Neural cell (in vitro differentiated cells): ENCODE data around the gene NLRC3.

Source experiments
- CTCF ChIP-seq: fragments of 450-650 bp; IDR thresholded peaks from 2 replicates; pipeline ENCODE4 v1.5.1; 2014; ENCODE audit warnings: antibody characterized with exemption, mild to moderate bottlenecking, moderate library complexity; ENCODE audit not compliant: poor library complexity, severe bottlenecking
- EP300 ChIP-seq: fragments of 450-650 bp; conservative IDR thresholded peaks from 2 replicates; pipeline ENCODE4 v1.6.1; 2014; ENCODE audit warnings: antibody characterized with exemption, mild to moderate bottlenecking, moderate library complexity; ENCODE audit not compliant: poor library complexity, severe bottlenecking
- EZH2 ChIP-seq: fragments of 200-600, 300-800 bp; shearing (Covaris generic), sonication (generic); IDR thresholded peaks from 2 replicates; pipeline ENCODE4 v1.6.1; 2014; ENCODE audit warnings: antibody characterized with exemption, low read length, borderline replicate concordance, mild to moderate bottlenecking; ENCODE audit not compliant: insufficient read depth, poor library complexity, severe bottlenecking
- MXI1 ChIP-seq: fragments of 450-650 bp; conservative IDR thresholded peaks from 2 replicates; pipeline ENCODE4 v1.6.1; 2014; ENCODE audit warnings: antibody characterized with exemption, mild to moderate bottlenecking; ENCODE audit not compliant: poor library complexity, severe bottlenecking
- POLR2AphosphoS5 ChIP-seq: IDR thresholded peaks from 2 replicates; pipeline ENCODE4 v1.6.1; 2012
- RAD21 ChIP-seq: fragments of 450-650 bp; conservative IDR thresholded peaks from 2 replicates; pipeline ENCODE4 v1.6.1; 2014; ENCODE audit warnings: antibody characterized with exemption, mild to moderate bottlenecking, moderate library complexity
- REST ChIP-seq: IDR thresholded peaks from 2 replicates; pipeline ENCODE4 v1.6.1; 2012; ENCODE audit warnings: borderline replicate concordance
- SMC3 ChIP-seq: fragments of 450-650 bp; conservative IDR thresholded peaks from 2 replicates; pipeline ENCODE4 v1.6.1; 2014; ENCODE audit warnings: antibody characterized with exemption, mild to moderate bottlenecking, moderate library complexity; ENCODE audit not compliant: poor library complexity
- TAF1 ChIP-seq: IDR thresholded peaks from 2 replicates; pipeline ENCODE4 v1.6.1; 2012; ENCODE audit warnings: low read depth

- TF ChIP-seq POLR2AphosphoS5 (no peak), EP300 (no peak), REST (no peak), EZH2 (no peak), CTCF (no peak), RAD21 (no peak), MXI1 (no peak), SMC3 (no peak), TAF1 (no peak)
These were observed 15.6 kb downstream of the NLRC3 start for GRCh38 chr16:3561626-3562025.
